SK-N-MC (cell line): ENCODE measurements around the gene ATP8B1.

Experiments
- DNase-seq: peaks from one replicate; pipeline ENCODE4 v3.0.0-alpha.2; 2011; ENCODE audit warnings: low read depth, low spot score
- H3K27ac ChIP-seq: fragments of 200-600 bp; sonication (generic); 2 replicates; pipeline ENCODE4 v1.5.1; 2016; ENCODE audit warnings: mixed run types
- H3K36me3 ChIP-seq: fragments of 200-600 bp; sonication (generic); 2 replicates; pipeline ENCODE4 v1.6.1; 2017; ENCODE audit warnings: antibody characterized with exemption, low read length, mixed read lengths; ENCODE audit not compliant: insufficient read depth
- H3K4me3 ChIP-seq: fragments of 200-600 bp; sonication (generic); 2 replicates; pipeline ENCODE4 v1.5.1; 2016
- H3K9ac ChIP-seq: fragments of 200-600 bp; sonication (generic); 2 replicates; pipeline ENCODE4 v1.8.0; 2017; ENCODE audit warnings: mixed run types, mixed read lengths; ENCODE audit not compliant: insufficient read length
- H3K9me3 ChIP-seq: fragments of 200-600 bp; sonication (generic); 2 replicates; pipeline ENCODE4 v1.6.1; 2017; ENCODE audit warnings: low read depth, mild to moderate bottlenecking, antibody characterized with exemption, low read length, moderate library complexity, mixed read lengths
- EZH2 ChIP-seq: fragments of 200-600 bp; sonication (generic); IDR thresholded peaks from one replicate; pipeline ENCODE4 v1.6.1; 2017; ENCODE audit warnings: antibody characterized with exemption
- FOXP2 ChIP-seq: optimal IDR thresholded peaks from 2 replicates; pipeline ENCODE3; 2011; ENCODE audit warnings: mild to moderate bottlenecking, moderate library complexity; ENCODE audit not compliant: insufficient read depth; ENCODE audit errors: extremely low read length, control extremely low read depth
- POLR2AphosphoS5 ChIP-seq: IDR thresholded peaks from 2 replicates; pipeline ENCODE4 v1.6.1; 2012; ENCODE audit warnings: mild to moderate bottlenecking, low read depth, low read length, borderline replicate concordance

ATP8B1 gene

DNA sequence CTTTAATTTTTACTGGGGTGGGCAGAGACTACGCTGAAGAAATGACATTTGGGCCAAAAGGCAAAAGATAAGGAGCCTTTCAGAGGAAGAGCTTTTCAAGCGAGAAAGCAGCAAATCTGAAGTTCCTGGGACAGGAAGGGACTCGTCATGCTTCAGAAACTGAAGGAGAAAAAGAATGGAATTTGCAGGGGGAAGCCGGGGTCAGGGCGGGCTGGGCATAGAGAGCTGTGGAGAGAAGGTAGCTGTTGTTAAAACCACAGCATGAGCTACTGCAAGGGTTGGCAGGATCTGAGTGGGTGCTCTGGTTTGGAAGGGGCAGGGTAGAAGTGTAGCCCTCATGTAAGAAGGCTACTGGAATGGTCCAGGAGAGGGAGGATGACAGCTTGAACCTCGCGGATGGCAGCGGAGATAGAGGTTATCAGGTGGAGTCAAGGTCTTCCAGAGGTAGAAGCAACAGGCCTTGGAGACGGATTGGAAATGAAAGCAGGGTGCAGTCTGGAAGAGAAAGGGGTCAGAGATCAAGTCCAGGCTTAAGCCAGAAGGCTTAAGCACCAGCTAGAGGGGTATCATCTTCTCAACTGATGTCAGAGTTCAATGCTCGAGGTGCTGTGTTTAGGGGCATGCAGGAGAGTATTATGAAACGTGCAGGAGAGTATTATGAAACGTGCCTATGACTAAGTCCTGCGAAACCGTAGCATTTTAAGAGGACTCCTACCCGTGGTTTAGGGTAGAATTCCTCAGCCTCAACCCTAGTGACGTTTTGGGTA is 18.9 kb downstream of the ATP8B1 start:
- DNase-seq = no peak
- TF ChIP-seq EZH2 (no peak), POLR2AphosphoS5 (no peak), FOXP2 (no peak)

DNA sequence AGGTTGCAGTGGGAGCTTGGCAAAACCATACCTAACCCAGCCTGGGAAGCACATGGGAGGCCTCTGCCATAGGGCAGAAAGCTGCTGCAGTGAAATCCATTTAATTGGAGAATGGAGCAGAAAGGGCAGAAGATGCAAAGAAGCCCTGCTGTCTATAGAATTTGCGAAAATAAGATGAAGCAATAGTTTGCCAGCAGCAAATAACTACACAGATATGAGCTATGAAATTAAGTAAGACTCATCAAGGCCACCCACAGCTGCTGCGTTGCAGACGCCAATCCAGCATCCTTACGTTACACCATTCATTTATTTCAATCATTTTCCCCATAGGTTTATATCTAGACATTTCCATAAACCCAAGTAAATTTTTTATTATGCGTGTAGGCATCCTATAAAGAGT is 21.1 kb downstream of the ATP8B1 start:
- Histone ChIP-seq H3K27ac (no peak overlapping the region), H3K36me3 (no peaks in the 10 kb centered on the region), H3K9me3 (no peaks in the 10 kb centered on the region), H3K4me3 (no peak overlapping the region), H3K9ac (no peak overlapping the region)
- DNase-seq = no peak
- TF ChIP-seq EZH2 (no peak), POLR2AphosphoS5 (no peak), FOXP2 (no peak)

More for the DNA sequence above, 18.9 kb downstream of the ATP8B1 start:
- Histone ChIP-seq H3K27ac (no peak overlapping the region), H3K4me3 (no peak overlapping the region), H3K9me3 (no peaks in the 10 kb centered on the region), H3K36me3 (no peaks in the 10 kb centered on the region), H3K9ac (no peak overlapping the region)

DNA sequence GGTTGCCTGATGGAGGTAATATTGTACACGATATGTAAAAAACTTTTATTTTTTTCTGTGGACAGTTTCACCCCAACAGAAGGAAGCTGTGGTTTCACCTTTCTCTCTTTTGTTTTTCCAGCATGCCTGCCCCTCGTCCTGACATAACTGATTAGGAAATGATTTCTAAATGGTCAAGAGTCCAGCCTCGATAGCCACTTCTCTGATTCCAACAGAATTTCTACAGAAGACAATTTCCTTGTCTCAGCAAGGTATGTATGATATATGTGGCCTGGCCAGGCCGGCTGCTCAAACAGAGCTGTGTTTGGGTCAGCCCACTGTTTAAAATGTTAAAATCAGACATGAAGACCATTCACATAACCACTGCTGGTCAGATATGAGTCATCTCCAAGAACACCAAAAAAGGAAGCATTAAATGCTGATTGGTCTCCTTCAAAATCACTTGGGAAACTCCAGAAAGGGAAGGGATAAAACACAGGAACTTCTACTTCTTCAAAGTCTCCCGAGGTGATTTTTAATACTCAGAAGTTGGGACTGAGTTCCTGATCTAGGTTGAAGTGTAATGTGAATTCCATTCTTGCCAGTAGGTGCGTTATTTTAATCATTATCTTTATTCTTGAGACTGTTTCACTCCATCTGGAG is 22.3 kb downstream of the ATP8B1 start:
- Histone ChIP-seq H3K9me3 (no peaks in the 10 kb centered on the region), H3K27ac (peak overlapping the region; percentile 81; the same call in 1 of the 2 replicates), H3K9ac (no peak overlapping the region), H3K4me3 (peak overlapping the region; percentile 53), H3K36me3 (no peaks in the 10 kb centered on the region)
- DNase-seq = no peak
- no peak for TF ChIP-seq FOXP2
- no peak for TF ChIP-seq POLR2AphosphoS5
- no peak for TF ChIP-seq EZH2

DNA sequence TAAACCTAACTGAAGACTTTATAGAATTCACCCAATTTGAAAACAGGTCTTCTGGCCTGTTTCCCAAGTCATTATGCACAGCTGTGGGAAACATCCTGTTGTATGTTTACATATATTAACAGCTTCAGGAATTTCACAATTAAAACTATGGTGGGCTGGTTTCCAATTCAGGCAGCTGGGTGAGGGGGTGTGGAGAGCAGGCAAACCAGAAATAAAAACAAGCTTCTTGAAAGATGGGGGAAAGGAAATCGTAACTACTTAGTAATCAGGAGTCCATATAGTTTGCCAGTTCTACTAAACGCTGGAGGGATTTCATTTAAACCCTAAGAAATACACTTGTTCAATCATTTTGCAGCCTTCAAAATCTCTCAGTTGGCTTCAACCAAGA is 22.8 kb downstream of the ATP8B1 start:
- Histone ChIP-seq H3K27ac (peak overlapping the region; percentile 81), H3K9me3 (no peaks in the 10 kb centered on the region), H3K4me3 (peak overlapping the region; percentile 53), H3K9ac (no peak overlapping the region), H3K36me3 (no peaks in the 10 kb centered on the region)
- TF ChIP-seq FOXP2 = peak; percentile 97
- peak; percentile 41; the same call in 1 of the 2 replicates for TF ChIP-seq POLR2AphosphoS5
- TF ChIP-seq EZH2 = no peak
- DNase-seq = peak; percentile 76

DNA sequence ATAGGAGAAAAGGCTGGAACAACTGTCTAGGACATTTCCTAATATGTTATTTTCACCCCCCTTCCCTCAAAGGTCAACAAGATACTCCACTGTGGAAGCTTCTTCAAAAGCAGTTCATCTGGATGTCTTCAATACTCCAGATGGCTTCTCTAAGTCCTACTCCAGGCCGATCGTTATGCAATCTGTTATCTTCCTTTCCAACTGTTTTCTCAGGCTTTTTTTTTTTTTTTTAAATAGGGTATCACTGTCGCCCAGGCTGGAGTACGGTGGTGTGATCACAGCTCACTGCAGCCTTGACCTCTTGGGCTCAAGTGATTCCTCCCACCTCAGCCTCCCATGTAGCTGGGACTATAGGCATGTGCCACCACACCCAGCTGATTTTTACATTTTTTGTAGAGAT is 26.3 kb downstream of the ATP8B1 start:
- Histone ChIP-seq H3K9ac (no peak overlapping the region), H3K4me3 (no peak overlapping the region), H3K36me3 (no peaks in the 10 kb centered on the region), H3K27ac (no peak overlapping the region), H3K9me3 (no peaks in the 10 kb centered on the region)
- no peak for DNase-seq
- TF ChIP-seq EZH2 = no peak
- no peak for TF ChIP-seq FOXP2
- TF ChIP-seq POLR2AphosphoS5 = no peak

DNA sequence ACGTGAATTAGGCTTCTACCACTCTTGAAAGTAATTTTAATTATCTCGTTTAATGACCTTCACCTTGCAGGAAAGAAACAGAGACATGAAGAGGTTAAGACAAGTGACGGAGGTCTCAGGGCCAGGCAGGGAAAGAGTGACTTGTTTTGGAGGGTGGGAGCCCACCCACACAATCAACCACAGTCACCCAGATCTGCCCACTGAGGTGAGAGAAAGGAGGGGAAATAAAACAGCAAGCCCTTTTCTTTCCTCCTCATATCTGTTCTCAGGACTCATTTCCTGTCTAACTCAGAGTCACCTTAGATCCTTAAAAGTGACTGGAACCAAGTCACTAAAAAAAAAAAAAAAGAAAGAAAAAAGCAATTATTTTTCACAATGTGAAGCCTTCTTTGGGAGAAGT is 26.8 kb downstream of the ATP8B1 start:
- TF ChIP-seq EZH2 (no peak), FOXP2 (no peak), POLR2AphosphoS5 (no peak)
- no peak for DNase-seq
- H3K27ac ChIP-seq = no peak overlapping the region
- no peak overlapping the region for H3K9ac ChIP-seq
- no peak overlapping the region for H3K4me3 ChIP-seq
- H3K36me3 ChIP-seq = no peaks in the 10 kb centered on the region
- no peaks in the 10 kb centered on the region for H3K9me3 ChIP-seq

DNA sequence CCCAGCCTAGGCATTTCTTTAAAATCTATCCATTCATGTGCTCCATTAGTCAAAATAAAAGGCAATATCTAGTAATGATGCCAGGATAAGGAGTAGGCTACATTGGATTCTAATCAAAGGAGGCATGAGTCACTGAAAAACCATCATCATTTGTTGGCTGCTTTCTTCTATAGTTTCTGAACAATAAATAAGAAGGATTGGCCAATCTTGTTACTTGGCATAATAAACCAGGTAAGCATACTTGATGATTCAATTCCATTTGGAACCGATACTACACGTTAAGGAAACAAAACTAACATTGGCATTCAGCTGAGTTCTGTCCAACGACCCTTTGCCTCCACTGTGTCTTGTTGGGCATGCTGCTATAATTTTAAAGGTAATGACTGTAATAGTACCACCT is 27.2 kb downstream of the ATP8B1 start:
- Histone ChIP-seq H3K9ac (no peak overlapping the region), H3K27ac (no peak overlapping the region), H3K9me3 (no peaks in the 10 kb centered on the region), H3K36me3 (no peaks in the 10 kb centered on the region), H3K4me3 (no peak overlapping the region)
- DNase-seq = no peak
- TF ChIP-seq FOXP2 (no peak), EZH2 (no peak), POLR2AphosphoS5 (no peak)

DNA sequence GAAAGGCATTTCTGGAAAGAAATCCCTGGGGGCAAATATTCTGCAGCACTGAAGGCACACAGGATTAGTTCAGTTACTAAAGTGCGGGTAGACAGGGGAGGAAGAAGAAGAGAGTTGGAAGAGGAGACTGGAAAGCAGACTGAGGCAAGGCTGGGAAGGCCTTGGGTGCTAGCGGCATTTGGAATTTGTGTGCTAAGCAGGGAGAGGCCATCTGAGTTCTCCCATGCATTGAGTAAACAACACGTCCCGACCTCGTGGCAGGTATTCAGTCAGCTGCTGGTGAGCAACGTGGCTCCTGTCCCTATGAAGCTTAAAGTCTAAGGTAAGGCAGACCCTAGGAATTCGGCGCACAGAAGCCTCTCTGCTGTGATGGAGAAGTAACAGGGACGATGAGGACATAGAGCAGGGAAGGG is 30.7 kb downstream of the ATP8B1 start:
- Histone ChIP-seq H3K27ac (no peak overlapping the region), H3K9ac (no peak overlapping the region), H3K4me3 (no peak overlapping the region), H3K9me3 (no peaks in the 10 kb centered on the region), H3K36me3 (no peaks in the 10 kb centered on the region)
- no peak for DNase-seq
- no peak for TF ChIP-seq EZH2
- TF ChIP-seq FOXP2 = no peak
- TF ChIP-seq POLR2AphosphoS5 = no peak
